ENCODE measurements around the gene ZNF664.

ZNF664 gene

DNA sequence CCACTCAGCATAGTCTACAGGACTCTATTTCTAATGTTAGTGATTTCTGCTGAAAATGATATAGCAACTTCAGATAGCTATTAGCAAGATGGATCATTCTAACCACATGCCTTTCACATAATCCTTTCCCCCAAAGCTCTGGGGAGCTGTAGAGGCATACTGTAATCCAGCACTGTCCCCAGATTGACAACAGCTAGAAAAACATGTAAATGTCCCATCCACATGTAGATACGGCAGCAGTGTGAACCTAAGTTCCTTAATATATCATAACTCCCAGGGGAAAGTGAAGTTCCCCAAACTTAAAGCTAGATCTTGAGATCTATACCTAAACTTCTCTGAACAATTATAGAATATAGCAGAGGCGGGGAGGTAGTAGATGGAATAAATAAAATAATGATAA lies 14.0 kb downstream of the ZNF664 start:
- Histone ChIP-seq H3K4me1 (ENCODE audit: control insufficient read depth, insufficient read depth, low read length, poor library complexity, severe bottlenecking) (no peaks in the 10 kb centered on the region), H3K27ac (ENCODE audit: insufficient read depth, low read length, poor library complexity, severe bottlenecking) (no peak overlapping the region), H3K27me3 (replicated peaks; ENCODE audit: control insufficient read depth, insufficient read depth, low read length, poor library complexity, severe bottlenecking) (no peaks in the 10 kb centered on the region), H3K4me3 (ENCODE audit: insufficient read depth, low read depth, low read length, poor library complexity, severe bottlenecking) (no peak overlapping the region), H3K9me3 (ENCODE audit: control insufficient read depth, low read length) (no peaks in the 10 kb centered on the region), H3K36me3 (ENCODE audit: control insufficient read depth, insufficient read depth, low read length) (peaks cover 15% of the 10 kb centered on the region)
- DNase-seq = no peak

DNA sequence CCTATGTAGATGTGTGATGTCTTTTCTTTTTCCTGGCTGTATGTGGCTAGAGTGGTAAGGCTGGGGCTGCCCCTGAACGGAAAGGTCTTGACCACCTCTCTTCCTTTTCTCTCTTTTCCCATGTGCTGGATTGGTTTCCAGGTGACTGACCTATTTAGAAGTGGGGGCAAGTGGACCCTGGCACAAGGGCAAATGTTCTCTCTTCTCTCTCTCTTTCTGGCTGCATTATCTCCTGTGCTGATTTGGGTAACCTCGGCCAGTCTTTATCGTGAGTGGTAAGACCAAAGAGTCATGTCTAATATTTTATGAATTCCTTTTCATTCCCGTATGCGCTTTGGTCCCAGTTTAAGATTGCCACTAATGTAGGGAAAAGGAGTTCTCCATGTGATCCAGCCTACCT lies 16.2 kb downstream of the ZNF664 start:
- no peaks in the 10 kb centered on the region for H3K9me3 ChIP-seq (ENCODE audit: control insufficient read depth, low read length)
- no peak overlapping the region for H3K4me3 ChIP-seq (ENCODE audit: insufficient read depth, low read depth, low read length, poor library complexity, severe bottlenecking)
- peaks cover 15% of the 10 kb centered on the region for H3K36me3 ChIP-seq (ENCODE audit: control insufficient read depth, insufficient read depth, low read length)
- no peak for DNase-seq
- no peaks in the 10 kb centered on the region for H3K4me1 ChIP-seq (ENCODE audit: control insufficient read depth, insufficient read depth, low read length, poor library complexity, severe bottlenecking)
- no peak overlapping the region for H3K27ac ChIP-seq (ENCODE audit: insufficient read depth, low read length, poor library complexity, severe bottlenecking)
- no peaks in the 10 kb centered on the region for H3K27me3 ChIP-seq (replicated peaks; ENCODE audit: control insufficient read depth, insufficient read depth, low read length, poor library complexity, severe bottlenecking)

GRCh38 chr12:123989753-123990152 lies 16.7 kb downstream of the ZNF664 start:
- H3K4me1 ChIP-seq (ENCODE audit: control insufficient read depth, insufficient read depth, low read length, poor library complexity, severe bottlenecking) = no peaks in the 10 kb centered on the region
- DNase-seq = no peak
- peaks cover 15% of the 10 kb centered on the region for H3K36me3 ChIP-seq (ENCODE audit: control insufficient read depth, insufficient read depth, low read length)
- H3K4me3 ChIP-seq (ENCODE audit: insufficient read depth, low read depth, low read length, poor library complexity, severe bottlenecking) = no peak overlapping the region
- H3K9me3 ChIP-seq (ENCODE audit: control insufficient read depth, low read length) = no peaks in the 10 kb centered on the region
- H3K27me3 ChIP-seq (replicated peaks; ENCODE audit: control insufficient read depth, insufficient read depth, low read length, poor library complexity, severe bottlenecking) = no peaks in the 10 kb centered on the region
- H3K27ac ChIP-seq (ENCODE audit: insufficient read depth, low read length, poor library complexity, severe bottlenecking) = no peak overlapping the region

DNA sequence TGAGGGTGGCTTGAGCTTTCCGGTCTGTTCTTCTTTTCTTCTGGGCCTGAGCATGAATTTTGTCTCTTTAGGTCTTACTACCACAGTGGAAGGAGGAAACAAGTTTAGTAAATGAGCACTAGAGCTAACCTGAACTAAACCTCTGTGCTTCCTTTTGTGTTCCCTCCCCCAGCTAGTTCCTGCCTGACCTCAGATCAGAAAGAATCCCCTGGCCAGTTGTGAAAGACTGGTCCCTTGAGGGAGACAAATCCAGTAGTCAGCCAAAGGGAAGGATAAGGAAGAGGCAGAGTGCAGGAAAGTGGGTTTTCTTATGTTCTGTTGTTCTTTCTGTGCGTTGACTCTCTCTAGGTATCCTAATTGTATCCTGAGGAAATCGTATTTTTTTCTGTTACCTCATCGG lies 17.5 kb downstream of the ZNF664 start:
- Histone ChIP-seq H3K27ac (ENCODE audit: insufficient read depth, low read length, poor library complexity, severe bottlenecking) (no peak overlapping the region), H3K36me3 (ENCODE audit: control insufficient read depth, insufficient read depth, low read length) (peaks cover 15% of the 10 kb centered on the region)
- no peak for DNase-seq

DNA sequence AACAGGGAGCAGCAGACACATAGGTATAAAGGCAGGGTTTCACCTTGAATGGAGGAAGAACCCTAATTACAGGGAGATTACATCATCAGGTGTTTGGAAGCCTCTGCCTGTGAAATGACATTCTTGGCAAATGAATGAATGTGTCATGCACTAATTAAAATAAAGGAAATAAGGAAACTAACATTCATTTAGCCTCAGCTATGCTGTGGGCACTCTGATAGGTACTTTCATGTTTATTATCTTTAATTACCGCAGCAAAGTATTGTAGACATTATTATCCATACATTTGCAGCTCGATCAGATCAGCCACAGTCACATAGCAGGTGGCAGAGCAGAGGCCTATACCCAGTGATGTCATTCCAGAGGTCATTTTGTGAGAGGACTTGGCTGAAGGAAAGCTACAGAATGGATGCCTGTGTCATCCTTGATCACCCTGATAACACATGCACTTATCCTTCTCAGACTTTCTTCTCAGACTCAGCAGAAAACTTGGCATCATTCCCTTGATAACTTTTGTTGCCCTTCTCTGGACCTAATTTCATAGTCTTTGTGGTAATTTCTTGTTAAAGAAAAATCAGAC lies 18.4 kb downstream of the ZNF664 start:
- H3K9me3 ChIP-seq (ENCODE audit: control insufficient read depth, low read length) = no peaks in the 10 kb centered on the region
- H3K4me3 ChIP-seq (ENCODE audit: insufficient read depth, low read depth, low read length, poor library complexity, severe bottlenecking) = no peak overlapping the region
- peaks cover 15% of the 10 kb centered on the region for H3K36me3 ChIP-seq (ENCODE audit: control insufficient read depth, insufficient read depth, low read length)
- no peaks in the 10 kb centered on the region for H3K27me3 ChIP-seq (replicated peaks; ENCODE audit: control insufficient read depth, insufficient read depth, low read length, poor library complexity, severe bottlenecking)
- no peak overlapping the region for H3K27ac ChIP-seq (ENCODE audit: insufficient read depth, low read length, poor library complexity, severe bottlenecking)
- DNase-seq = no peak
- H3K4me1 ChIP-seq (ENCODE audit: control insufficient read depth, insufficient read depth, low read length, poor library complexity, severe bottlenecking) = no peaks in the 10 kb centered on the region

More for the DNA sequence above, 17.5 kb downstream of the ZNF664 start:
- Histone ChIP-seq H3K4me3 (ENCODE audit: insufficient read depth, low read depth, low read length, poor library complexity, severe bottlenecking) (no peak overlapping the region), H3K4me1 (ENCODE audit: control insufficient read depth, insufficient read depth, low read length, poor library complexity, severe bottlenecking) (no peaks in the 10 kb centered on the region), H3K27me3 (replicated peaks; ENCODE audit: control insufficient read depth, insufficient read depth, low read length, poor library complexity, severe bottlenecking) (no peaks in the 10 kb centered on the region), H3K9me3 (ENCODE audit: control insufficient read depth, low read length) (no peaks in the 10 kb centered on the region)

DNA sequence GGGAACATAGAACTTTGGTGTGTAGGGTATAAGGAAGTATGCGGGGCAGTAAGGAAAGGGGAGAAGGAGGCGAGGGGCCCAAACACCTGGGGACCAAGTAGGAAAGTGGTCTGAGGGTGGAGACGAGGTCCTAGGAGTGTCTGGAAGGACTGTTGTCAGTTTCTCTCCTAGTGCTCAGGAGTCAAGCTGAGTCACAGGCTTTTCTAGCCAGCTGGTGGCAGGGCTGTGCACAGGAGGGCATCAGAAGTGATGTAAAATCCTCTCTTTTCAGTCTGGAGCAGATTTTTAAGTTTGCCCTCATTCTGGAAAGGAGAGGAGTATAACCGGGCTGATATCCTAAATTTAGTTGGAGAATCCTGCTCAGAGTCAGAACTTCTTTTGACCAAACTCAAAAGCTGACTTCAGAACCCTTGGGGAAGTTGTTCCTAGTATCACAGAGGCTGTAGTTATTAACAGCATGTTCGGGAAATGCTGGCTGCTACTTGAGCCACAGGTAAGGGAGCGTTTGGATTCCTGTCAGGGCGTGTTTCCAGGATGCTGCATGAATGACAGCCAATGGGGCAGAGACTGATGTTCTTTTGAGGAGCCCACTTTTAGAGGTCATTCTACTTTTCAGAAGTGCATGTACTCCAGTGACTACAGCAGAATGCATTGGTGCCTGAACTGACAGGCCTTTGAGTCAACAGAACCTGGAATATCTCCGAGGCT lies 19.3 kb downstream of the ZNF664 start:
- no peaks in the 10 kb centered on the region for H3K9me3 ChIP-seq (ENCODE audit: control insufficient read depth, low read length)
- H3K4me1 ChIP-seq (ENCODE audit: control insufficient read depth, insufficient read depth, low read length, poor library complexity, severe bottlenecking) = no peaks in the 10 kb centered on the region
- no peaks in the 10 kb centered on the region for H3K27me3 ChIP-seq (replicated peaks; ENCODE audit: control insufficient read depth, insufficient read depth, low read length, poor library complexity, severe bottlenecking)
- H3K36me3 ChIP-seq (ENCODE audit: control insufficient read depth, insufficient read depth, low read length) = peaks cover 15% of the 10 kb centered on the region
- no peak overlapping the region for H3K27ac ChIP-seq (ENCODE audit: insufficient read depth, low read length, poor library complexity, severe bottlenecking)
- DNase-seq = no peak
- H3K4me3 ChIP-seq (ENCODE audit: insufficient read depth, low read depth, low read length, poor library complexity, severe bottlenecking) = no peak overlapping the region

DNA sequence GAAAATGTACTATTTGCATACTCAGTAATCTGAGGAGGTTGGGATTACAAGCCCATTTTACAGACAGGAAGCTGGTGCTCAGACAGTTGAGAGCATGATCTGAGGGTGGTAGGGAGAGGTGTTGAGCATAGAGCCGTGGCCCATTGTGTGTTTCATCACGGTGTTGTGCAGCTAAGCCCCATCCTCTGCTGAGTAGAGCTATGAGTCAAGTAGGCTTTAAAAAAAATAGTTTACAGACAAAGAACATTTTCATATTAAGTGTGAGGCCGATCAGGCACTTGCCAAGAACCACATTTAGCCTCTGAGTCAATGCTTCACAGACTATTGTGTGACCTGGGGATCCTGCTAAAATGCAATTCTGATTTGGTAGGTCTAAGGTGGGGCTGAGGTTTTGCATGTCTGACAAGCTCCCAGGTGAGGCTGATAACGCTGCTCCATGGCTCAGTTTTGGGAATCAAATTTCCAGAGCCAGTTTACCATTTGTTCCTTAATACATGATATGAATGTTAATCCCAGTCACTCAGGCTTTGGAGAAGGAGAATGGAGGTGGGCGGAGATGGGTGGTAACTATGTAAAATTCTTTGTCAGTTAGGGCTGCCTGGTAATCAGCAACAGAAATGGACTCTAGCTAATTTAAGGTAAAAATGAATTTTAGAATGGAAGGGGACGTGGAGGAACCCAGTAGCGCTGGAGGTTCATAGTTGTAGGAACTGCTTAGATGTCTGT lies 22.2 kb downstream of the ZNF664 start:
- no peak overlapping the region for H3K4me3 ChIP-seq (ENCODE audit: insufficient read depth, low read depth, low read length, poor library complexity, severe bottlenecking)
- H3K27me3 ChIP-seq (replicated peaks; ENCODE audit: control insufficient read depth, insufficient read depth, low read length, poor library complexity, severe bottlenecking) = no peaks in the 10 kb centered on the region
- H3K4me1 ChIP-seq (ENCODE audit: control insufficient read depth, insufficient read depth, low read length, poor library complexity, severe bottlenecking) = no peaks in the 10 kb centered on the region
- no peak overlapping the region for H3K27ac ChIP-seq (ENCODE audit: insufficient read depth, low read length, poor library complexity, severe bottlenecking)
- no peaks in the 10 kb centered on the region for H3K9me3 ChIP-seq (ENCODE audit: control insufficient read depth, low read length)
- no peak for DNase-seq
- peaks cover 8% of the 10 kb centered on the region for H3K36me3 ChIP-seq (ENCODE audit: control insufficient read depth, insufficient read depth, low read length)

DNA sequence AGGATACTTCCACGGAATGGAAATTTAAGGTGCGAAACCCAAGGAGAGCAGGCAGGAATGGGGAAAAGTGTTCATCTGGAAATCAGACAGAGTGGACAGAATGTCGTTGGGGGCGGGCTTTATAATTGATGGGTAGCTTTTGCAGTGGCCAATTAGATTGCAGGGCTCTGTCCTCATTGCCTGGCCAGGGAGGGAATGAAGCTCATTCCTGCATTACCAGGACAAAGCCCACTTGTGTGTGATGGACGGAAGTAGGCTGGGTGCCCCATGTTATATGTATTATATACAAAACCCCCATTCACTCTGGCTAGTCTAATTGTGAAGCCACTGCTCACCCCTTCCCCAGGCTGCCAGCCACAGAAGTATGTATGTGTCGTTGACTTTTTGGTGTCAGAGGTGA lies 23.6 kb downstream of the ZNF664 start:
- no peaks in the 10 kb centered on the region for H3K4me1 ChIP-seq (ENCODE audit: control insufficient read depth, insufficient read depth, low read length, poor library complexity, severe bottlenecking)
- no peak overlapping the region for H3K27ac ChIP-seq (ENCODE audit: insufficient read depth, low read length, poor library complexity, severe bottlenecking)
- no peaks in the 10 kb centered on the region for H3K9me3 ChIP-seq (ENCODE audit: control insufficient read depth, low read length)
- H3K4me3 ChIP-seq (ENCODE audit: insufficient read depth, low read depth, low read length, poor library complexity, severe bottlenecking) = no peak overlapping the region
- no peak for DNase-seq
- H3K36me3 ChIP-seq (ENCODE audit: control insufficient read depth, insufficient read depth, low read length) = peaks cover 8% of the 10 kb centered on the region
- H3K27me3 ChIP-seq (replicated peaks; ENCODE audit: control insufficient read depth, insufficient read depth, low read length, poor library complexity, severe bottlenecking) = no peaks in the 10 kb centered on the region

GRCh38 chr12:123997033-123997822 lies 24.2 kb downstream of the ZNF664 start:
- Histone ChIP-seq H3K4me1 (ENCODE audit: control insufficient read depth, insufficient read depth, low read length, poor library complexity, severe bottlenecking) (no peaks in the 10 kb centered on the region), H3K27ac (ENCODE audit: insufficient read depth, low read length, poor library complexity, severe bottlenecking) (no peak overlapping the region), H3K4me3 (ENCODE audit: insufficient read depth, low read depth, low read length, poor library complexity, severe bottlenecking) (no peak overlapping the region), H3K27me3 (replicated peaks; ENCODE audit: control insufficient read depth, insufficient read depth, low read length, poor library complexity, severe bottlenecking) (no peaks in the 10 kb centered on the region), H3K9me3 (ENCODE audit: control insufficient read depth, low read length) (no peaks in the 10 kb centered on the region), H3K36me3 (ENCODE audit: control insufficient read depth, insufficient read depth, low read length) (peaks cover 8% of the 10 kb centered on the region)
- DNase-seq = no peak

Data from effector memory CD4-positive, alpha-beta T cell (primary cell).